PC-9 (cell line): ENCODE measurements around the gene GPC5.

ENCODE experiments used
- CTCF ChIP-seq: fragments of 200-600 bp; sonication (generic); conservative IDR thresholded peaks from 2 replicates; pipeline ENCODE4 v1.6.1; 2017; ENCODE audit warnings: mixed run types, antibody characterized with exemption, mild to moderate bottlenecking, moderate library complexity
- EZH2 ChIP-seq: fragments of 200-600 bp; sonication (generic); IDR thresholded peaks from 2 replicates; pipeline ENCODE4 v1.8.0; 2017; ENCODE audit warnings: antibody characterized with exemption, low read depth

GRCh38 chr13:91648012-91648411, 249.6 kb downstream of the GPC5 start:
- TF ChIP-seq CTCF (no peak), EZH2 (no peak)
